GM23248 (cell line): ENCODE measurements around the gene BLACAT1.

Source experiments
- EZH2 ChIP-seq: fragments of 200-600 bp; sonication (generic); IDR thresholded peaks from 2 replicates; pipeline ENCODE4 v1.6.1; 2018; ENCODE audit warnings: antibody characterized with exemption, mild to moderate bottlenecking; ENCODE audit not compliant: insufficient read depth, poor library complexity, severe bottlenecking
- EZH2phosphoT487 ChIP-seq: fragments of 200-600 bp; sonication (generic); IDR thresholded peaks from 2 replicates; pipeline ENCODE4 v1.6.1; 2018; ENCODE audit warnings: antibody characterized with exemption, moderate library complexity, mild to moderate bottlenecking, low read depth; ENCODE audit not compliant: insufficient read depth

- TF ChIP-seq EZH2 (no peak), EZH2phosphoT487 (no peak)
Measured at GRCh38 chr1:205494115-205494514, 38.3 kb upstream of the BLACAT1 start.
